ENCODE data around the gene ANKRD37. TPM values are rescaled to one million over a fixed set of nuclear protein-coding genes. Genes with fewer than 3 reads are reported as not detected.

The ANKRD37 gene
- total RNA-seq, 2 donors from 2014 or later: 16.1 to 19.1 TPM

- Mint-ChIP-seq H3K4me3 (no peak overlapping the region), H3K36me3 (ENCODE audit: low read depth) (no peaks in the 10 kb centered on the region), H3K4me1 (peaks cover 10% of the 10 kb centered on the region), H3K27me3 (no peaks in the 10 kb centered on the region), H3K27ac (no peak overlapping the region)
- ATAC-seq: no peak
- DNase-seq: no peak
- H3K9me3 ChIP-seq (ENCODE audit: control insufficient read depth, low read length, poor library complexity, severe bottlenecking): no peaks in the 10 kb centered on the region
These were observed 11.7 kb upstream of the ANKRD37 start for GRCh38 chr4:185384930-185385331.

- H3K27ac Mint-ChIP-seq: no peak overlapping the region
- no peaks in the 10 kb centered on the region for H3K9me3 ChIP-seq (ENCODE audit: control insufficient read depth, low read length, poor library complexity, severe bottlenecking)
- DNase-seq: no peak
- H3K4me3 Mint-ChIP-seq: no peak overlapping the region
- H3K36me3 Mint-ChIP-seq (ENCODE audit: low read depth): no peaks in the 10 kb centered on the region
- peaks cover 10% of the 10 kb centered on the region for H3K4me1 Mint-ChIP-seq
- ATAC-seq: no peak
- no peaks in the 10 kb centered on the region for H3K27me3 Mint-ChIP-seq
These were observed 8.7 kb upstream of the ANKRD37 start for GRCh38 chr4:185387957-185388356.

DNA sequence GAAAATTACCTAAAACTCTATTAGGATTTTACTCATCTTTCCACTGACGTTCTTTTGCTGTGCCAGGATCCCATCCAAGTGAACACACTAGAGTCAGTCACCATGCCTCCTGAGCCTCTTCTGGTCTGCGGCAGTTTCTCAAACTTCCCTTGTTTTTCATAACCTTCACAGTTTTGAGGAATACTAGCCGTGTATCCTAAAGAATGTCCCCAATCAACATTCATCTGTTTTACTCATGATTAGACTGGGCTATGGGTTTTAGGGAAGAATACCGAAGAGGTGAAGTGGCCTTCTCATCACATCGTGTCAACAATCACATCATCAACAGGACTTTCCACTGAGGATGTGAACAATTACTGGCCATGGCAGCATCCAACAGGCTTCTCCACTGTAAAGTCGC is 5.7 kb upstream of the ANKRD37 start:
- Mint-ChIP-seq H3K27me3 (no peaks in the 10 kb centered on the region), H3K27ac (no peak overlapping the region), H3K36me3 (ENCODE audit: low read depth) (no peaks in the 10 kb centered on the region), H3K4me1 (peaks cover 13% of the 10 kb centered on the region), H3K4me3 (no peak overlapping the region)
- DNase-seq: no peak
- no peaks in the 10 kb centered on the region for H3K9me3 ChIP-seq (ENCODE audit: control insufficient read depth, low read length, poor library complexity, severe bottlenecking)
- ATAC-seq: no peak

DNA sequence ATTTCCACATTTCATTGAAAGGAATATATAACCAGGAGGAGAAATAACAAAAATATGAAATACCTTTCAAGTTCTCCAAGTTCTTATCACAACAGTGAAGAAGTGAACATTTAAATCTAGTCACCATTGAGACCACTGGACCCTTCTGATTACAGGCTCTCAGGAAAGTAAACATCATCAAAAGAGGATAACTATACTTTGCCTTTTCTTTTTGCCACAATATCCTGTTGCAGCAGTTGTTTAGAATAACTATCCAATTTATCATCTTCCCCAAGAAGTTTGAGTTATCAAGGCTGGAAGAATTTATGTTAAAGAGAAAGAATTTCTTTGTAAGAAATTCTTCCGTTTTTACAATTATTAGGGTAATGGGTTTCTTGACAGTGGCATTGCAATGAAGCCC is 4.5 kb upstream of the ANKRD37 start:
- peak overlapping the region; percentile 66 for H3K27ac Mint-ChIP-seq
- no peaks in the 10 kb centered on the region for H3K27me3 Mint-ChIP-seq
- H3K36me3 Mint-ChIP-seq (ENCODE audit: low read depth): no peaks in the 10 kb centered on the region
- H3K4me1 Mint-ChIP-seq: peaks cover 17% of the 10 kb centered on the region
- H3K9me3 ChIP-seq (ENCODE audit: control insufficient read depth, low read length, poor library complexity, severe bottlenecking): no peaks in the 10 kb centered on the region
- no peak for ATAC-seq
- DNase-seq: no peak
- H3K4me3 Mint-ChIP-seq: no peak overlapping the region

DNA sequence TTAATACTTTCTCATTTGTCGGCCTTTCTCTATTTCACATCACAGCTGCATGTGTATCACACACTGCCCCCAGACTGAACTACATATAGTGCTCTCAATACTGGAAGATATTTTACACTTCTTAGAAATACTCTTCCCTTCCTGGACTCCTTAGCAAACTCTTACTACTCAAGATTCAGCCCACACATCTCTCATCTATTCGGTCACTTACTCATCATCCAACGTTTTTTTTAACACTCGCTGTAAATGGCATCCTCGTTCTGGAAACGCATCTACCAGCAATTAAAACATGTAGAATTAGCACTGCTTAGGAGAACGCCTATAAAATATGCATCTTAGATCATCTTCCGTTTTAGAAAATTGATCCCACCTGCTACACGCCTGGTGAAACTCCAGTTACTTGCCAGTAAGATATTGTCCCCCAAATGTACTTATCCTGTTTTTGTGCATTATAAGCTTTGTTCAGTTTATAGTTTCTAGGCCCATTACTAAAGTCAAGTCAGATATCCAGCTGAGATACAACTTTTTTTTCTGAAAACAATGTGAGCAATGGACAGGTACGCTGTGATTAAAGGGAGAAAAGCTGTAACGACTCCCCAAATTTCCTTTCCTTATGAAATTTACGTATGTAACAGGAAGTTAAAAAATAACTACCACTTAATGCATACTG is 1.9 kb upstream of the ANKRD37 start:
- Mint-ChIP-seq H3K4me3 (peak overlapping the region; percentile 96), H3K4me1 (peaks cover 18% of the 10 kb centered on the region), H3K27me3 (no peaks in the 10 kb centered on the region), H3K27ac (peak overlapping the region; percentile 94), H3K36me3 (ENCODE audit: low read depth) (no peaks in the 10 kb centered on the region)
- H3K9me3 ChIP-seq (ENCODE audit: control insufficient read depth, low read length, poor library complexity, severe bottlenecking): no peaks in the 10 kb centered on the region
- ATAC-seq (no peak), DNase-seq (no peak)

DNA sequence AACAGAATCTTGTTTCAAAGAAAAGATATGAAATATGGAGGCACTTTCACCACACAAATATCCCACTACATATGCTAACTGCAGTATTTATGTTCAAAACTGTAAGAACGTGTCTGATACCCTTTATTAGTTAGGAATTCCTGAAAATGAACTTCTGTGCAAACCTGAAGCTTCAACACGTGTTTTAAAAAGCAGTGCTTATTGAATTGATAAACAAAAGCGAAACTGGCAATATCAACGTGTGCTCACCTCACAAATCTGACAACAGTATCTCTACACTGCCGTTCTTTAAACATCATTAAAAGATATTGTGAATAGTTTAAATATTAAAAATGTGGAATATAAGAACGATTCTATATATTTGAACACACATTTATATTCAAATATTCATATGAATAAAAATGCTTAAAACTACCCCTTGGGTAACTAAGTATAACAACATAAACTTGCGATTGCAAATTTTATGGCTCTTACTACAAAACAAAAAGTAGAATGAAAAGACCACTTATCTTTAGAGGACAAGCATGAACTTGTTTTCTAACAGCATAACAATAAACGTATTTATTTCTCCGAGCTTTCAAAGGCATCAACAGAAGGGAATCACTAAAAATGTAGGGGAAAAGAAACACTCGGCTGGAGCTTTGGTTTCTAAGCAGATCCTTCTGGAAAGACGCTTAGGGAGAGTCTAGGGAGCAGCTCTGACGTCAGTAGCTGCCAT is 1.2 kb upstream of the ANKRD37 start, which contains the start of gene LRP2BP:
Gene LRP2BP, minus strand, starts transcription at position 687 of the 718 bp plus-strand sequence. CDS start 17,738 bp downstream, outside the sequence.
- DNase-seq: no peak
- no peaks in the 10 kb centered on the region for H3K36me3 Mint-ChIP-seq (ENCODE audit: low read depth)
- peak within 1 kb of the TSS; percentile 96 for H3K4me3 Mint-ChIP-seq
- peaks cover 18% of the 10 kb centered on the region for H3K4me1 Mint-ChIP-seq
- peak within 1 kb of the TSS; percentile 94 for H3K27ac Mint-ChIP-seq
- no peaks in the 10 kb centered on the region for H3K9me3 ChIP-seq (ENCODE audit: control insufficient read depth, low read length, poor library complexity, severe bottlenecking)
- no peak for ATAC-seq
- no peaks in the 10 kb centered on the region for H3K27me3 Mint-ChIP-seq

- DNase-seq: peak; percentile 96 to 97 (median 96)
- peak; percentile 92 for ATAC-seq
- Mint-ChIP-seq H3K4me1 (peaks cover 18% of the 10 kb centered on the region), H3K36me3 (ENCODE audit: low read depth) (peaks cover 1% of the 10 kb centered on the region), H3K27ac (peak overlapping the region; percentile 94), H3K27me3 (no peaks in the 10 kb centered on the region), H3K4me3 (peak overlapping the region; percentile 96)
- no peaks in the 10 kb centered on the region for H3K9me3 ChIP-seq (ENCODE audit: control insufficient read depth, low read length, poor library complexity, severe bottlenecking)
These were observed 501 bp upstream of the ANKRD37 start for GRCh38 chr4:185395956-185396723.

DNA sequence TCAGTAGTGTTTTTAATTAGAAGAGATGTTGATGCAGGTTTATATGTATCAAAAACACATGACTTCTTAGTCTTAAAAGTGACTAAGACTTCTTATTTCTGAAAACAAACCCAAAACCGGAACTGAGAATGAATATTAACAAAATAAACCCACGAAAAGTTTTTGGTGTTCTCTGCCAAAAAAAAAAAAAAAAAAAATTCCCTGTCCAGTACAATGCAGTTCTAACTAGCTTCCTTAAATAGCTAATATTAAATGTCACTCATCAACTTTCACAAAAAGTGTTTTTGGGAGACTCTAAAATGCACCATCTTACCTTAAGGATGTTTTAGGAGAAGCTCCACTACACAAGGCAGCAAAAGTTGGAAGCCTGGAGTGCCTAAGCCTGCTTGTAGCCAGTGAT is 2.0 kb downstream of the ANKRD37 start:
- no peaks in the 10 kb centered on the region for H3K9me3 ChIP-seq (ENCODE audit: control insufficient read depth, low read length, poor library complexity, severe bottlenecking)
- Mint-ChIP-seq H3K4me3 (no peak overlapping the region), H3K27ac (no peak overlapping the region), H3K27me3 (no peaks in the 10 kb centered on the region), H3K36me3 (ENCODE audit: low read depth) (peaks cover 2% of the 10 kb centered on the region), H3K4me1 (peaks cover 18% of the 10 kb centered on the region)
- ATAC-seq: no peak
- no peak for DNase-seq

GRCh38 chr4:185399466-185399865 is 2.8 kb downstream of the ANKRD37 start:
- Mint-ChIP-seq H3K4me3 (no peak overlapping the region), H3K27me3 (no peaks in the 10 kb centered on the region), H3K36me3 (ENCODE audit: low read depth) (peaks cover 2% of the 10 kb centered on the region), H3K4me1 (peaks cover 15% of the 10 kb centered on the region), H3K27ac (no peak overlapping the region)
- ATAC-seq (no peak), DNase-seq (no peak)
- H3K9me3 ChIP-seq (ENCODE audit: control insufficient read depth, low read length, poor library complexity, severe bottlenecking): no peaks in the 10 kb centered on the region

DNA sequence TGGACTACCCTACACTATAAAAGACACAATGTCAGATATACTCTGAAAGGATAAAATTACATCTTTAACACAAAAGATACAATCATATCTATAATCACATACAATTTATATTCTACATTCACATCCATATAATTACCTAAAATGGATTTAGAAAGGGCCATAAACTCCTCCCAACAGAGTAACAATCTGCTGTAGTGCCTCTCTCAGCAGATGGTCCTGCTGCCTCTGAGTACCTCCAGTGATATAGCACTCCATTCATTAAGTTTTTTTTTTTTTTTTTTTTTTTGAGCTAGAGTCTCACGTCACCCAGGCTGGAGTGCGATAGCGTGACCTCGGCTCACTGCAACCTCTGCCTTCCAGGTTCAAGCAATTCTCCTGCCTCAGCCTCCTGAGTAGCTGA is 7.4 kb downstream of the ANKRD37 start:
- DNase-seq (no peak), ATAC-seq (no peak)
- Mint-ChIP-seq H3K4me3 (no peak overlapping the region), H3K27ac (peak overlapping the region; percentile 37), H3K4me1 (no peaks in the 10 kb centered on the region), H3K36me3 (ENCODE audit: low read depth) (peaks cover 2% of the 10 kb centered on the region), H3K27me3 (no peaks in the 10 kb centered on the region)
- H3K9me3 ChIP-seq (ENCODE audit: control insufficient read depth, low read length, poor library complexity, severe bottlenecking): no peaks in the 10 kb centered on the region

GRCh38 chr4:185405296-185405999 is 8.8 kb downstream of the ANKRD37 start:
- H3K9me3 ChIP-seq (ENCODE audit: control insufficient read depth, low read length, poor library complexity, severe bottlenecking): no peaks in the 10 kb centered on the region
- no peaks in the 10 kb centered on the region for H3K27me3 Mint-ChIP-seq
- peak overlapping the region; percentile 16 for H3K27ac Mint-ChIP-seq
- no peak for DNase-seq
- no peak for ATAC-seq
- H3K36me3 Mint-ChIP-seq (ENCODE audit: low read depth): peaks cover 6% of the 10 kb centered on the region
- peak overlapping the region; percentile 21 for H3K4me3 Mint-ChIP-seq
- no peaks in the 10 kb centered on the region for H3K4me1 Mint-ChIP-seq

DNA sequence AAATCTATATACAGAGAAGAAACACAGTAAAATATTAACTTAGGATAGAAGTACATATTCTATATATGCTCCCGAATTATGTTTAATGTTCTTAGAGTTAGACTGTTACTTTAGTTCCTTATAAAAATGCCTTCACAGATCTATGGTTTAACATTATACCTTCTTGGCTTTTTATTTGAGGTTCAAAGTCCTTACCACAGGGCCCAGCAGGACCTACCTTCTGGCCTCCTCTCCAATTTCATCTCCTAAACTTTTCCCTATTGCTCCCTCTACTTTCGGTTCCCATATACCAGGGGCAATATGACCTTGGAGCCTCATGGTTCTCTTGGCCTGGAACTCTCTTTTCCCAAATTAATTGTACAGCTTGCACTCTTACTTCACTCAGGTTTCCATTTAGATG is 11.8 kb downstream of the ANKRD37 start:
- ATAC-seq (no peak), DNase-seq (no peak)
- H3K36me3 Mint-ChIP-seq (ENCODE audit: low read depth): peaks cover 4% of the 10 kb centered on the region
- H3K9me3 ChIP-seq (ENCODE audit: control insufficient read depth, low read length, poor library complexity, severe bottlenecking): no peaks in the 10 kb centered on the region
- no peaks in the 10 kb centered on the region for H3K27me3 Mint-ChIP-seq
- peak overlapping the region; percentile 43 for H3K27ac Mint-ChIP-seq
- no peaks in the 10 kb centered on the region for H3K4me1 Mint-ChIP-seq
- no peak overlapping the region for H3K4me3 Mint-ChIP-seq

DNA sequence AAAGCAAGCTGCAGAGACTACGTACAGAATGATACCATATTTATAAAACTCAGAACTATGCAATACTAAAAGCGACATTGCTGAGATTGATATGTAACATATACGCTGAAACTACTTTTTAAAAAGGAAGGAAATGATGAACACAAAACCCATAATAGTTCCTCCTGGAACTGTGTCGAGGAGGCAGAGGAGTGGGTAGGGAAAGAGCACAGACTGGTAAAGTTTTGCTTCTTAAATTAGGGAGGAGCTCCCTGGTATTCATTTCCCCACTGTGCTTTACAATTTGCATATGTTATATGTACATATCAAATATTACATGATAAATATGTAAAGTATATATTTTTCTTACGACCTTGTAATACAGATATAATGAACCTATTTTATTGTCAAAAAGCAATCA is 15.2 kb downstream of the ANKRD37 start:
- Mint-ChIP-seq H3K36me3 (ENCODE audit: low read depth) (peaks cover 7% of the 10 kb centered on the region), H3K4me3 (no peak overlapping the region)

More for the DNA sequence above, 15.2 kb downstream of the ANKRD37 start:
- DNase-seq (no peak), ATAC-seq (no peak)
- no peaks in the 10 kb centered on the region for H3K27me3 Mint-ChIP-seq
- H3K4me1 Mint-ChIP-seq: no peaks in the 10 kb centered on the region
- H3K27ac Mint-ChIP-seq: no peak overlapping the region
- no peaks in the 10 kb centered on the region for H3K9me3 ChIP-seq (ENCODE audit: control insufficient read depth, low read length, poor library complexity, severe bottlenecking)

Data from T-helper 17 cell (primary cell).